Pancreas (tissue), 10 donors: ENCODE results near the gene WWP2. TPM values are rescaled to one million over a fixed set of nuclear protein-coding genes. Genes with fewer than 3 reads are reported as not detected.

Experiments
- ATAC-seq, 4 donors: fragments of 200-7000 bp; cut with Tn5 transposase; one replicate each; pipeline versions ENCODE4 v1.8.0 to v1.9.1; 2020; ENCODE audit warnings: mild to moderate bottlenecking in 4 of 4, moderate library complexity in 4 of 4
- DNase-seq, 6 donors: peaks; one replicate each; pipeline ENCODE4 v3.0.0-alpha.2; 2020
- FAIRE-seq: peaks from 2 replicates; lab custom pipeline; 2012; peaks lifted over from hg19 to GRCh38; lab: Jason Lieb, UNC
- H3K27ac ChIP-seq, 4 donors: fragments of 200-600 bp; sonication (generic); 1 replicate in 3 of 4; 2 replicates in 1 of 4; pipeline versions ENCODE4 v1.5.0 to v1.8.0; 2020
- H3K27me3 ChIP-seq, 4 donors: fragments of 200-600 bp; one replicate each; pipeline ENCODE4 v1.8.0; 2021
- H3K36me3 ChIP-seq, 3 donors: fragments of 200-600 bp; sonication (generic) in 1 of 3; one replicate each; pipeline versions ENCODE4 v1.5.0 to v1.8.0; 2020 to 2021
- H3K4me1 ChIP-seq, 3 donors: fragments of 200-600 bp; one replicate each; pipeline ENCODE4 v1.8.0; 2021
- H3K4me3 ChIP-seq, 4 donors: fragments of 200-600 bp; sonication (generic) in 2 of 4; one replicate each; pipeline versions ENCODE4 v1.5.0 to v1.8.0; 2020 to 2021
- H3K9me3 ChIP-seq, 4 donors: fragments of 200-600 bp; one replicate each; pipeline ENCODE4 v1.8.0; 2021
- WGBS, 2 donors: extraction: QIAGEN DNeasy Blood & Tissue Kit; methylation state at CpG; one replicate each; pipeline ENCODE4 v1.1.7; 2013; 5-methylcytosine and 5-hydroxymethylcytosine counted together
- intact Hi-C, 3 donors: fragments of 100-400 bp; cut with DNase I; formaldehyde crosslinking; loops; one replicate each; pipeline versions ENCODE4 v1.11.1 to v1.14.2; 2022
- polyA plus RNA-seq, 2 donors: library from polyadenylated mRNA; stranded (reverse); fragments of 200-250 nt; gene quantifications; one replicate each; pipeline ENCODE4 v1.2.3, GENCODE V29; 2013
- total RNA-seq, 6 donors: library from RNA; stranded (reverse); fragmentation: NEBNext Ultra II Directional in 4 of 6; extraction: Animal tissue kit (Norgen Biotek cat#: 25700) in 4 of 6; gene quantifications; one replicate each; pipeline versions ENCODE4 v1.2.1 to v1.2.4, GENCODE V29; 2021 to 2023
- TF ChIP-seq, protein P1 (sequence below), 4 donors: fragments of 200-600 bp; sonication (generic) in 3 of 4; IDR thresholded peaks; one replicate each; pipeline versions ENCODE4 v1.5.0 to v1.8.0; 2021; ENCODE audit warnings: antibody characterized with exemption in 4 of 4
- donor health status: healthy with polysubstance abuse.
- donor health status: DM: no; HTN: no; CAD: no; lungs with moderate emphysema.
- donor health status: DM: no; HTN: no; CAD: no.
- donor health status: control.
- donor health status: control.
- donor health status: Bipolar disorder and iron deficiency.
- donor health status: DM: yes; HTN: yes; CAD: no.
- donor health status: DM: no; HTN: no; CAD: no.
- donor health status: DM: no; HTN: no; CAD: no.
- donor health status: DM: yes; HTN: yes; CAD: no.

Gene WWP2
- total and polyA plus RNA-seq, 8 donors, result 27.4 to 50.4 (median 35.4) TPM

DNA sequence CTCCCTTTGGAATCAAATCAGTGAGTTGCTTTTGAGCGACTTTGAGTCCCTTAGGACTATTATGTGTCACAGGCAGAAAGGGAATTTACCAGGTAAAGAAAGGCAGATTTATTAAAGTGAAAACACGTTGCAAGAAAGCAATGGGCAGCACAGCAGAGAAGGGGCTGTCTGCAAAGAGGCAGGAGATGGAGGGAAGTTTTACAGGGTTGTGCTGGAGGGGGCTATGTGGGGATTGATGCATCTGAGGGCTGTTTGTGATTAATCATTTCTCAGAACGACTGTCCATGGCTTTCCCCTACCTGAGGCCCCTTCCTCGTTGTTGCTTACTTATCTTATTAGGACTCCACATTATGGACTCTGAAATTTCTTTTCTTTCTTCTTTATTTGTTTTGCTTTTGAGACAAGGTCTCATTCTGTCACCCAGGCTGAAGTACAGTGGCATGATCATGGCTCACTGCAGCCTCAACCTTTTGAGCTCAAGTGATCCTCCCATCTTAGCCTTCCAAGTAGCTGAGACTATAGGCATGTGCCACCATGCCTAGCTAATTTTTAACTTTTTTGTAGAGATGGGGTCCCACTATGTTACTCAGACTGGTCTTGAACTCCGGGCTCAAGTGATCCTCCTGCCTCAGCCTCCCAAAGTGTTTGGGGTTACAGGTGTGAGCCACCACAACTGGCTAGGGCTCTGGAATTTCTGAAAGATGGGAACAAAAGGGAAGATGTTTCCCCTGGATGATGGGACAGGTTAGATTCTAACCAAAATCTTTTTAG lies 5.5 kb downstream of the WWP2 start:
- DNase-seq (no peak), FAIRE-seq (no peak), ATAC-seq (no peak)
- Histone ChIP-seq H3K9me3 (no peaks in the 10 kb centered on the region), H3K27me3 (no peaks in the 10 kb centered on the region), H3K4me3 (no peak overlapping the region), H3K4me1 (peaks cover 7 to 32% (median 17%) of the 10 kb centered on the region in 3 donors), H3K36me3 (no peaks in the 10 kb centered on the region), H3K27ac (no peak overlapping the region)
- TF ChIP-seq, protein P1, sequence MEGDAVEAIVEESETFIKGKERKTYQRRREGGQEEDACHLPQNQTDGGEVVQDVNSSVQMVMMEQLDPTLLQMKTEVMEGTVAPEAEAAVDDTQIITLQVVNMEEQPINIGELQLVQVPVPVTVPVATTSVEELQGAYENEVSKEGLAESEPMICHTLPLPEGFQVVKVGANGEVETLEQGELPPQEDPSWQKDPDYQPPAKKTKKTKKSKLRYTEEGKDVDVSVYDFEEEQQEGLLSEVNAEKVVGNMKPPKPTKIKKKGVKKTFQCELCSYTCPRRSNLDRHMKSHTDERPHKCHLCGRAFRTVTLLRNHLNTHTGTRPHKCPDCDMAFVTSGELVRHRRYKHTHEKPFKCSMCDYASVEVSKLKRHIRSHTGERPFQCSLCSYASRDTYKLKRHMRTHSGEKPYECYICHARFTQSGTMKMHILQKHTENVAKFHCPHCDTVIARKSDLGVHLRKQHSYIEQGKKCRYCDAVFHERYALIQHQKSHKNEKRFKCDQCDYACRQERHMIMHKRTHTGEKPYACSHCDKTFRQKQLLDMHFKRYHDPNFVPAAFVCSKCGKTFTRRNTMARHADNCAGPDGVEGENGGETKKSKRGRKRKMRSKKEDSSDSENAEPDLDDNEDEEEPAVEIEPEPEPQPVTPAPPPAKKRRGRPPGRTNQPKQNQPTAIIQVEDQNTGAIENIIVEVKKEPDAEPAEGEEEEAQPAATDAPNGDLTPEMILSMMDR (IDR thresholded peaks at IDR 0.05), result no peak
- intact Hi-C loops, result no loop called here
- 60 to 70% methylated on average over 5 of the region's 5 CpGs for WGBS, 2 donors

DNA sequence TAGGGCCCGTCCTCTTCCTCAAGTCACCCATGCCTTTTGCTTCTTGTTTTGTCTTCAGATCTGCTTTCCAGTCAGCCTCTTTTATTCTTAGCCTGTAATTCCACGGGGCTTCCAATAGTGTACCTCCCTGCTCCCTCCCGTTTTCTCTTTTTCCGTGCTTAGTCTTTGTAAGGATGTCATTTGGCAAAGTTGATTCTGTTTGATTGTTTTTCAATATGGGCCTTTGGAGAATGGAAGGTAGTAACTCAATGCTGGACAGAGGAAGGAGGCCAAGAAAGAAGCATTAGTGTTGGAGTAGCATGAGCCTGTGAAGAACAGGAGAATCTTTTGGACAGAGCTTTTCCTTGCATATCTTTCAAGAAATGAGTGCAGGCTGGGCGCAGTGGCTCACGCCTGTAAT lies 6.5 kb downstream of the WWP2 start:
- Histone ChIP-seq H3K4me1 (peaks cover 7 to 31% (median 21%) of the 10 kb centered on the region in 3 donors), H3K27ac (no peak overlapping the region), H3K4me3 (no peak overlapping the region), H3K36me3 (no peaks in the 10 kb centered on the region), H3K27me3 (no peaks in the 10 kb centered on the region), H3K9me3 (no peaks in the 10 kb centered on the region)
- TF ChIP-seq, protein P1 (IDR thresholded peaks at IDR 0.05), result no peak
- no peak for ATAC-seq
- 84 to 88% methylated on average over 6 of the region's 6 CpGs for WGBS, 2 donors
- intact Hi-C loops, result no loop called here
- no peak for FAIRE-seq
- DNase-seq, result no peak

DNA sequence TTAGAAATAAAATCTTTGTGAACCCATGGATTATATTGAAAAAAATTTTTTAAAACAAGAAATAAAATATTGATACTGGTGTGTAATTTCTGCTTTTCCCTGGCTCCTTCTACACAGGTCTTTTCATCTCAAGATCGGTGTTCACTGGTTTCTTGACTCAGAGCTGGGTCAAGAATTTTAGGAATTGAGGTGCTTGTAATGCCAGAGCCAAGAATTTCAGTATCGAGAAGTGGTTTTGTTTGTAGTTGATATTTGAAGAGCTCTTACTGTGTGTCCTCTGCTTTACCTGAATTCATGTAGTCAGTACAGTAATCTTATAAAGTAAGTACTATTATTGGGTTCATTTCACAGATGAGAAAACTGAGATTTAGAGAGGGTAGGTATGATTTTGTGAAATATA lies 7.3 kb downstream of the WWP2 start:
- Histone ChIP-seq H3K9me3 (no peaks in the 10 kb centered on the region), H3K36me3 (no peaks in the 10 kb centered on the region), H3K27me3 (no peaks in the 10 kb centered on the region), H3K4me1 (peaks cover 7 to 24% (median 15%) of the 10 kb centered on the region in 3 donors), H3K4me3 (no peak overlapping the region), H3K27ac (no peak overlapping the region)
- TF ChIP-seq, protein P1 (IDR thresholded peaks at IDR 0.05), result no peak
- no peak for ATAC-seq
- DNase-seq, result no peak
- WGBS, 2 donors, result 34 to 37% methylated on average over 2 of the region's 2 CpGs
- FAIRE-seq, result no peak
- intact Hi-C loops, result no loop called here

DNA sequence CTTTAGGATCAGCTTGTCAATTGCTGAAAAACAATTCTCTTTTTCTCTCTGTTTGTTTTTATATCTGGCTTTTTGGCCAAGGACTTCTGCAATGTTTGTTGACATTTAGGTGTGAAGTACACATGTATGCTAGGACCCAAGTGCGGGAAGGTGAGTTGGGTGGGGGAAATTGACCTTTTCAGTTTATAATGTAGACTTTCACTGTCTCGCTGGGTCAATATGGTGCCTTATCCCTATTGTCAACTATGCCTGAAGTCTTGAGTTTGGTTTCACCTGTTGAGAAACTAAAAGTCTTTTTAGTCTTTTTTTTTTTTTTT lies 9.5 kb downstream of the WWP2 start:
- H3K4me1 ChIP-seq, result peaks cover 7 to 21% (median 15%) of the 10 kb centered on the region in 3 donors
- intact Hi-C loops, result no loop called here
- peak overlapping the region in 3 of 4 donors; percentile 17 to 74 (median 62) for H3K27ac ChIP-seq
- peak; percentile 29 to 66 (median 54) for ATAC-seq
- no peaks in the 10 kb centered on the region for H3K27me3 ChIP-seq
- 38 to 39% methylated on average over 2 of the region's 2 CpGs for WGBS, 2 donors
- TF ChIP-seq, protein P1 (IDR thresholded peaks at IDR 0.05), result no peak
- DNase-seq, result no peak
- FAIRE-seq, result no peak
- no peaks in the 10 kb centered on the region for H3K36me3 ChIP-seq
- no peak overlapping the region for H3K4me3 ChIP-seq
- no peaks in the 10 kb centered on the region for H3K9me3 ChIP-seq

DNA sequence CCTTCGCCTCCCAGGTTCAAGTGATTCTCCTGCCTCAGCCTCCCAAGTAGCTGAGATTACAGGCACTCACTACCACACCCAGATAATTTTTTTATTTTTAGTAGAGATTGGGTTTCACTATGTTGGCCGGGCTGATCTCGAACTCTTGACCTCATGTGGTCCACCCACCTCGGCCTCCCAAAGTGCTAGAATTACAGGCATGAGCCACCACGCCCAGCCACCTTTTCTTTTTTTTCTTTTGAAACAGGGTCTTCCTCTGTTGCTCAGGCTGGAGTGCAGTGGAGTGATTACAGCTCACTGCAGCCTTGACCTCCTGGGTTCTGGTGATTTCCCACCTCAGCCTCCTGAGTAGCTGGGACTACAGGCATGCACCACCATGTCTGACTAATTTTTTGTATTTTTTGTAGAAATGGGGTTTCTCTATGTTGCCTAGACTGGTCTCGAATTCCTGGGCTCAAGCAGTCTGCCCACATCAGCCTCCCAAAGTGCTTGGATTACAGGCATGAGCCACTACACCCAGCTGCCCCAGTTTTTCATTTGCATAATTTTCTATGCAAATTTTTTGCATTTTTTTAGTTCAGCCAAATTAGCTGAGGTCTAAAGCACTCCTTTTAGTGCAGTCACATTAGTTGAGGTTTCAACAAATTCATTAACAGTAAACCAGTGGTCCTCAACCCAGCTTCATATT lies 11.3 kb downstream of the WWP2 start:
- intact Hi-C loops, result no loop called here
- no peak for DNase-seq
- no peak overlapping the region for H3K4me3 ChIP-seq
- 90% methylated on average over 6 of the region's 6 CpGs for WGBS, 2 donors
- TF ChIP-seq, protein P1 (IDR thresholded peaks at IDR 0.05), result no peak
- H3K36me3 ChIP-seq, result no peaks in the 10 kb centered on the region
- peaks cover 7 to 21% (median 15%) of the 10 kb centered on the region in 3 donors for H3K4me1 ChIP-seq
- FAIRE-seq, result no peak
- H3K27ac ChIP-seq, result no peak overlapping the region
- no peak for ATAC-seq
- no peaks in the 10 kb centered on the region for H3K27me3 ChIP-seq
- no peaks in the 10 kb centered on the region for H3K9me3 ChIP-seq
